ENCODE results near the gene NOL9. TPM values are rescaled to one million over a fixed set of nuclear protein-coding genes. Genes with fewer than 3 reads are reported as not detected.
A peak's percentile ranks its signal among the peaks of the same experiment; 100 is the strongest.
"Not testable (repeated sequence)": the region's sequence is repeated elsewhere in the genome, so short reads cannot be mapped to it uniquely, and the experiment has no call there.

NOL9 gene
- total RNA-seq, 2 experiments from 2014 or later: 37.6 to 40.8 TPM

- DNase-seq (no peak), ATAC-seq (ENCODE audit: low read depth) (no peak)
- POLR2A ChIA-PET: interaction anchor here (0.6 to 1.6 kb wide), 2 partner anchors 9 to 125 kb away, joined by 3 to 7 read pairs; no protein-coding TSS in a partner anchor
- Mint-ChIP-seq H3K27ac (no peak overlapping the region), H3K9me3 (no peaks in the 10 kb centered on the region), H3K27me3 (peaks cover 20% of the 10 kb centered on the region), H3K36me3 (no peaks in the 10 kb centered on the region), H3K4me1 (peaks cover 11% of the 10 kb centered on the region), H3K4me3 (no peak overlapping the region)
Measured at GRCh38 chr1:6499296-6499695, 55.0 kb downstream of the NOL9 start.

- no peak overlapping the region for H3K27ac Mint-ChIP-seq
- POLR2A ChIA-PET: interaction anchor here (1.3 to 1.6 kb wide), 2 partner anchors 8 kb away, joined by 3 to 7 read pairs; no protein-coding TSS in a partner anchor
- H3K36me3 Mint-ChIP-seq: no peaks in the 10 kb centered on the region
- H3K27me3 Mint-ChIP-seq: peaks cover 20% of the 10 kb centered on the region
- H3K9me3 Mint-ChIP-seq: no peaks in the 10 kb centered on the region
- no peak for ATAC-seq (ENCODE audit: low read depth)
- peaks cover 11% of the 10 kb centered on the region for H3K4me1 Mint-ChIP-seq
- H3K4me3 Mint-ChIP-seq: no peak overlapping the region
- no peak for DNase-seq
Measured at GRCh38 chr1:6498576-6499111, 55.7 kb downstream of the NOL9 start.

- H3K27me3 Mint-ChIP-seq: peaks cover 20% of the 10 kb centered on the region
- POLR2A ChIA-PET: interaction anchor here (1.3 to 1.6 kb wide), 2 partner anchors 7 to 9 kb away, joined by 3 to 7 read pairs; no protein-coding TSS in a partner anchor
Measured at GRCh38 chr1:6497867-6498575, 56.3 kb downstream of the NOL9 start.

GRCh38 chr1:6497215-6497866, 57.0 kb downstream of the NOL9 start:
- peak overlapping the region; percentile 61 for H3K27ac Mint-ChIP-seq
- ATAC-seq (ENCODE audit: low read depth): peak; percentile 66
- POLR2A ChIA-PET: interaction anchor here (1.3 kb wide), 1 partner anchor 10 kb away, joined by 3 read pairs; no protein-coding TSS in a partner anchor
- H3K27me3 Mint-ChIP-seq: peaks cover 20% of the 10 kb centered on the region
- DNase-seq: peak; percentile 69
- peak overlapping the region; percentile 73 for H3K4me3 Mint-ChIP-seq
- no peaks in the 10 kb centered on the region for H3K36me3 Mint-ChIP-seq
- no peaks in the 10 kb centered on the region for H3K9me3 Mint-ChIP-seq
- H3K4me1 Mint-ChIP-seq: peaks cover 21% of the 10 kb centered on the region

More at GRCh38 chr1:6497867-6498575, 56.3 kb downstream of the NOL9 start:
- Mint-ChIP-seq H3K36me3 (no peaks in the 10 kb centered on the region), H3K4me3 (peak overlapping the region; percentile 73), H3K27ac (peak overlapping the region; percentile 61), H3K4me1 (peaks cover 15% of the 10 kb centered on the region), H3K9me3 (no peaks in the 10 kb centered on the region)
- DNase-seq (no peak), ATAC-seq (ENCODE audit: low read depth) (no peak)

- Mint-ChIP-seq H3K27ac (no peak overlapping the region), H3K4me1 (peaks cover 23% of the 10 kb centered on the region), H3K9me3 (no peaks in the 10 kb centered on the region), H3K36me3 (no peaks in the 10 kb centered on the region), H3K4me3 (peak overlapping the region; percentile 39), H3K27me3 (peaks cover 20% of the 10 kb centered on the region)
- ATAC-seq (ENCODE audit: low read depth) (no peak), DNase-seq (no peak)
- POLR2A ChIA-PET: no interaction called here
Measured at GRCh38 chr1:6496890-6497214, 57.5 kb downstream of the NOL9 start.

- Mint-ChIP-seq H3K4me1 (peaks cover 28% of the 10 kb centered on the region), H3K27me3 (peaks cover 20% of the 10 kb centered on the region), H3K9me3 (no peaks in the 10 kb centered on the region), H3K36me3 (no peaks in the 10 kb centered on the region), H3K4me3 (peak overlapping the region; percentile 39), H3K27ac (no peak overlapping the region)
- POLR2A ChIA-PET: no interaction called here
- no peak for ATAC-seq (ENCODE audit: low read depth)
- no peak for DNase-seq
Measured at GRCh38 chr1:6496365-6496721, 58.0 kb downstream of the NOL9 start.

GRCh38 chr1:6495540-6496364, 58.6 kb downstream of the NOL9 start:
- POLR2A ChIA-PET: no interaction called here
- H3K36me3 Mint-ChIP-seq: no peaks in the 10 kb centered on the region
- H3K27me3 Mint-ChIP-seq: peaks cover 16% of the 10 kb centered on the region
- DNase-seq (no peak), ATAC-seq (ENCODE audit: low read depth) (no peak)
- H3K4me1 Mint-ChIP-seq: peaks cover 31% of the 10 kb centered on the region
- H3K27ac Mint-ChIP-seq: no peak overlapping the region
- peak overlapping the region; percentile 39 for H3K4me3 Mint-ChIP-seq
- no peaks in the 10 kb centered on the region for H3K9me3 Mint-ChIP-seq

GRCh38 chr1:6495041-6495441, 59.3 kb downstream of the NOL9 start:
- Mint-ChIP-seq H3K27ac (no peak overlapping the region), H3K4me3 (no peak overlapping the region), H3K9me3 (no peaks in the 10 kb centered on the region), H3K27me3 (peaks cover 16% of the 10 kb centered on the region), H3K4me1 (peaks cover 31% of the 10 kb centered on the region), H3K36me3 (no peaks in the 10 kb centered on the region)
- DNase-seq (no peak), ATAC-seq (ENCODE audit: low read depth) (no peak)
- POLR2A ChIA-PET: no interaction called here

- no peaks in the 10 kb centered on the region for H3K9me3 Mint-ChIP-seq
- H3K27me3 Mint-ChIP-seq: peaks cover 16% of the 10 kb centered on the region
- no peak overlapping the region for H3K4me3 Mint-ChIP-seq
- POLR2A ChIA-PET: interaction anchor here (1.2 kb wide), 1 partner anchor 60 kb away, joined by 3 read pairs; the partner anchor contains the start of genes NOL9 and TAS1R1
- peaks cover 31% of the 10 kb centered on the region for H3K4me1 Mint-ChIP-seq
- DNase-seq (no peak), ATAC-seq (ENCODE audit: low read depth) (no peak)
- H3K27ac Mint-ChIP-seq: no peak overlapping the region
- H3K36me3 Mint-ChIP-seq: no peaks in the 10 kb centered on the region
Measured at GRCh38 chr1:6494627-6495026, 59.7 kb downstream of the NOL9 start.

- not testable (repeated sequence) for ATAC-seq (ENCODE audit: low read depth); H3K9me3 Mint-ChIP-seq; H3K27ac Mint-ChIP-seq; H3K36me3 Mint-ChIP-seq; H3K4me3 Mint-ChIP-seq; DNase-seq
- peaks cover 16% of the 10 kb centered on the region for H3K27me3 Mint-ChIP-seq
- POLR2A ChIA-PET: interaction anchor here (0.6 to 1.2 kb wide), 2 partner anchors 61 to 161 kb away, joined by 3 to 4 read pairs; partner anchors contain the start of genes NOL9 and TAS1R1
- peaks cover 31% of the 10 kb centered on the region for H3K4me1 Mint-ChIP-seq
Measured at GRCh38 chr1:6493834-6494223, 60.5 kb downstream of the NOL9 start.

- peak overlapping the region; percentile 79 for H3K4me3 Mint-ChIP-seq
- ATAC-seq (ENCODE audit: low read depth) (no peak), DNase-seq (no peak)
- H3K4me1 Mint-ChIP-seq: peaks cover 26% of the 10 kb centered on the region
- peaks cover 18% of the 10 kb centered on the region for H3K27me3 Mint-ChIP-seq
- H3K27ac Mint-ChIP-seq: peak overlapping the region; percentile 73
- H3K9me3 Mint-ChIP-seq: no peaks in the 10 kb centered on the region
- POLR2A ChIA-PET: interaction anchor here (1.5 kb wide), 1 partner anchor 110 kb away, joined by 7 read pairs; no protein-coding TSS in a partner anchor
- no peaks in the 10 kb centered on the region for H3K36me3 Mint-ChIP-seq
Measured at GRCh38 chr1:6491966-6492365, 62.3 kb downstream of the NOL9 start.

GRCh38 chr1:6491480-6491962, 62.8 kb downstream of the NOL9 start, which contains the start of gene PLEKHG5:
TSS of gene PLEKHG5 (minus strand) at chr1:6491667. CDS start at chr1:6477571, 14,096 bp downstream.
- no peak for DNase-seq
- H3K4me1 Mint-ChIP-seq: peaks cover 28% of the 10 kb centered on the region
- ATAC-seq (ENCODE audit: low read depth): no peak

More at GRCh38 chr1:6491480-6491962, 62.8 kb downstream of the NOL9 start, which contains the start of gene PLEKHG5:
- Mint-ChIP-seq H3K36me3 (no peaks in the 10 kb centered on the region), H3K27ac (peak within 1 kb of the TSS; percentile 73), H3K4me3 (peak within 1 kb of the TSS; percentile 79), H3K27me3 (peaks cover 17% of the 10 kb centered on the region), H3K9me3 (no peaks in the 10 kb centered on the region)
- POLR2A ChIA-PET: interaction anchor here (0.8 to 1.9 kb wide), 8 partner anchors 8 to 113 kb away, joined by 3 to 11 read pairs (median 4); partner anchors contain the start of genes ACOT7, NOL9, TAS1R1 and ZBTB48

Measured in activated naive CD8-positive, alpha-beta T cell treated with anti-CD3 and anti-CD28 coated beads, Interleukin-2, amount 10 ng/mL, durations not matched to agents 7 days and 5 days (primary cell).